Activated T-cell treated with anti-CD3 and anti-CD28 coated beads, Interleukin-2, amount 50 U/mL, for 1 hour (primary cell): ENCODE data around the gene TRMT112.

Experiments
- DNase-seq: peaks from one replicate; pipeline ENCODE4 v3.0.0-alpha.2; 2020

TRMT112 gene

GRCh38 chr11:64290352-64291261 lies 26.8 kb downstream of the TRMT112 start:
- no peak for DNase-seq

- DNase-seq: no peak
Measured at GRCh38 chr11:64289002-64289564, 28.3 kb downstream of the TRMT112 start.

GRCh38 chr11:64288353-64288750 lies 29.0 kb downstream of the TRMT112 start:
- DNase-seq: no peak

GRCh38 chr11:64287676-64288352 lies 29.5 kb downstream of the TRMT112 start:
- DNase-seq: no peak

- DNase-seq: no peak
Measured at GRCh38 chr11:64286801-64287159, 30.6 kb downstream of the TRMT112 start.

- no peak for DNase-seq
Measured at GRCh38 chr11:64285885-64286800, 31.2 kb downstream of the TRMT112 start.

GRCh38 chr11:64284962-64285884 lies 32.1 kb downstream of the TRMT112 start, which contains the start of gene GPR137:
TSS of gene GPR137 (plus strand) at chr11:64285848. CDS start at chr11:64286525, 677 bp downstream.
- DNase-seq: peak; percentile 99

GRCh38 chr11:64284048-64284961 lies 33.1 kb downstream of the TRMT112 start, which contains the start of gene BAD:
TSS of gene BAD (minus strand) at chr11:64284665. CDS start at chr11:64284368, 297 bp downstream.
- DNase-seq: peak; percentile 92

GRCh38 chr11:64283092-64283491 lies 34.3 kb downstream of the TRMT112 start:
- no peak for DNase-seq

GRCh38 chr11:64281957-64282770 lies 35.2 kb downstream of the TRMT112 start:
- DNase-seq: no peak

- DNase-seq: no peak
Measured at GRCh38 chr11:64278576-64279190, 38.7 kb downstream of the TRMT112 start.

GRCh38 chr11:64276653-64277431 lies 40.5 kb downstream of the TRMT112 start:
- no peak for DNase-seq

GRCh38 chr11:64275841-64276240 lies 41.5 kb downstream of the TRMT112 start:
- DNase-seq: no peak

GRCh38 chr11:64275031-64275800 lies 42.1 kb downstream of the TRMT112 start:
- no peak for DNase-seq

- peak; percentile 98 for DNase-seq
Measured at GRCh38 chr11:64269540-64270220, 47.7 kb downstream of the TRMT112 start.

- no peak for DNase-seq
Measured at GRCh38 chr11:64268893-64269539, 48.3 kb downstream of the TRMT112 start.
